CD4-positive, alpha-beta T cell treated with Interleukin-2 at 100 ng/mL for 4 hours (primary cell): ENCODE data around the gene ZIC2.

Experiments
- DNase-seq: peaks from one replicate; pipeline ENCODE4 v3.0.0-alpha.2; 2020; ENCODE audit warnings: low spot score

Gene ZIC2

GRCh38 chr13:99974296-99974938 lies 7.2 kb upstream of the ZIC2 start:
- DNase-seq, result no peak

GRCh38 chr13:99974939-99975561 lies 6.5 kb upstream of the ZIC2 start:
- DNase-seq, result no peak

- no peak for DNase-seq
Observed at GRCh38 chr13:99975626-99976025, 6.0 kb upstream of the ZIC2 start.

- no peak for DNase-seq
Observed at GRCh38 chr13:99976575-99976974, 5.0 kb upstream of the ZIC2 start.

GRCh38 chr13:99977334-99977911 lies 4.2 kb upstream of the ZIC2 start:
- no peak for DNase-seq

- DNase-seq, result no peak
Observed at GRCh38 chr13:99977912-99978798, 3.4 kb upstream of the ZIC2 start.

- DNase-seq, result no peak
Observed at GRCh38 chr13:99978799-99979452, 2.7 kb upstream of the ZIC2 start.

GRCh38 chr13:99979453-99980200 lies 2.0 kb upstream of the ZIC2 start:
- DNase-seq, result no peak

- peak; percentile 36 for DNase-seq
Observed at GRCh38 chr13:99980201-99980823, 1.3 kb upstream of the ZIC2 start.

GRCh38 chr13:99980824-99981734 lies 505 bp upstream of the ZIC2 start:
- DNase-seq, result no peak

GRCh38 chr13:99982036-99982730 lies 599 bp downstream of the ZIC2 start:
- DNase-seq, result no peak

- no peak for DNase-seq
Observed at GRCh38 chr13:99982731-99983498, 1.3 kb downstream of the ZIC2 start.

GRCh38 chr13:99983499-99984401 lies 2.2 kb downstream of the ZIC2 start:
- no peak for DNase-seq

- no peak for DNase-seq
Observed at GRCh38 chr13:99984461-99985240, 3.1 kb downstream of the ZIC2 start.

GRCh38 chr13:99985241-99985874 lies 3.8 kb downstream of the ZIC2 start:
- DNase-seq, result no peak

GRCh38 chr13:99985886-99986527 lies 4.4 kb downstream of the ZIC2 start:
- no peak for DNase-seq
